ENCODE data around the gene KMT2A. TPM values are rescaled to one million over a fixed set of nuclear protein-coding genes. Genes with fewer than 3 reads are reported as not detected.

Gene KMT2A
- total RNA-seq, 1 donor from 2014 or later: 56.8 TPM

DNA sequence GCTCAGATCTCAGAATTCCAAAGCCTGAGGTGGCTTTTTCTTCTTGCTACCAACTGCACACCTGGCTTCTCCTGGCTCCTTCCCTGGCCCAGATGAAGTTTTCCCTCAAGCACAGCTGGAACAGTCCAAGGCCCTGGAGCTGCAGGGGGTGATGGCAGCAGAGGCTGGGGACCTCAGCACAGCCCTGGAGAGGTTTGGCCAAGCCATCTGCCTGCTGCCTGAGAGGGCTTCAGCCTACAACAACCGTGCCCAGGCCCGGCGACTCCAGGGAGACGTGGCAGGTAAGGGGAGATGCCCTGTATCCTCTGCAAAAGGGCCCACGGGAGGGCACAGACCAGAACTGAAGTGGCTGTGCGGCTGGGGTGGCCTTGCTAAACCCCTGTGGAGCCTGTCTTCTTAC, 92.2 kb downstream of the KMT2A start:
- no peak overlapping the region for H3K4me3 Mint-ChIP-seq (ENCODE audit: unreplicated experiment)
- no peaks in the 10 kb centered on the region for H3K9me3 Mint-ChIP-seq (ENCODE audit: unreplicated experiment)

DNA sequence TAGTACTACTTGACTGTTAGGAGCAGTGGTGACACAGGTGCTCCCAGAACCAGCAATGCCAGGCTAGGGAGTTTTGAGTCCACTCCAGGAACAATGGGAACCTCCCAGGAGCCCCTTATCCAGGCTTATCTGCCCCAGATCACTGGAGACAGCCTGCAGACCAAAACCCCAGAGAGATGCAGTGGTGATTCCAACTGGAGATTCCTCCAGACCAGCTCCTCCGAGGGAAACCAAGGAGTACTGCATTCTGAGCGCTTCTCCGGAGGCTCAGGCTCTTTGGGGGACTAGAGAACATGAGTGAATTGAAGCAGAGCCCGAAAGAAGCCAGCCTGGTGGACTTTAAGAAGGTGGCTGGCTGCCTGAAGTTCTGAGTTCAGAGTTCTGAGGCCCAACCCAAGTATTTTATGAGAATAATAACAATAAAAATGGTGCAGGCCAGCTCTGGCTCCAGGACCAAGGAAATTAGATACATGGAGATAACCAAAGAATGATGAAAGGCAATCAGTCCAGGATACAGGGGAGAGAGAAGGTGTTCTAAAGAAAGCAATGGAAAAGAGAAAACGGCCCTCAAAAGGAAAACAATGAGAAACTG, 93.4 kb downstream of the KMT2A start:
- TF ChIP-seq, protein P1, sequence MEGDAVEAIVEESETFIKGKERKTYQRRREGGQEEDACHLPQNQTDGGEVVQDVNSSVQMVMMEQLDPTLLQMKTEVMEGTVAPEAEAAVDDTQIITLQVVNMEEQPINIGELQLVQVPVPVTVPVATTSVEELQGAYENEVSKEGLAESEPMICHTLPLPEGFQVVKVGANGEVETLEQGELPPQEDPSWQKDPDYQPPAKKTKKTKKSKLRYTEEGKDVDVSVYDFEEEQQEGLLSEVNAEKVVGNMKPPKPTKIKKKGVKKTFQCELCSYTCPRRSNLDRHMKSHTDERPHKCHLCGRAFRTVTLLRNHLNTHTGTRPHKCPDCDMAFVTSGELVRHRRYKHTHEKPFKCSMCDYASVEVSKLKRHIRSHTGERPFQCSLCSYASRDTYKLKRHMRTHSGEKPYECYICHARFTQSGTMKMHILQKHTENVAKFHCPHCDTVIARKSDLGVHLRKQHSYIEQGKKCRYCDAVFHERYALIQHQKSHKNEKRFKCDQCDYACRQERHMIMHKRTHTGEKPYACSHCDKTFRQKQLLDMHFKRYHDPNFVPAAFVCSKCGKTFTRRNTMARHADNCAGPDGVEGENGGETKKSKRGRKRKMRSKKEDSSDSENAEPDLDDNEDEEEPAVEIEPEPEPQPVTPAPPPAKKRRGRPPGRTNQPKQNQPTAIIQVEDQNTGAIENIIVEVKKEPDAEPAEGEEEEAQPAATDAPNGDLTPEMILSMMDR (IDR thresholded peaks at IDR 0.05): no peak
- DNase-seq (ENCODE audit: extremely low spot score, unreplicated experiment): no peak
- peak overlapping the region; percentile 90 for H3K4me3 Mint-ChIP-seq (ENCODE audit: unreplicated experiment)
- H3K9me3 Mint-ChIP-seq (ENCODE audit: unreplicated experiment): no peaks in the 10 kb centered on the region
- H3K27ac Mint-ChIP-seq (ENCODE audit: unreplicated experiment): no peak overlapping the region
- H3K36me3 Mint-ChIP-seq (ENCODE audit: unreplicated experiment): peaks cover 8% of the 10 kb centered on the region
- no peaks in the 10 kb centered on the region for H3K27me3 Mint-ChIP-seq (ENCODE audit: unreplicated experiment)
- peaks cover 22% of the 10 kb centered on the region for H3K4me1 Mint-ChIP-seq (ENCODE audit: unreplicated experiment)

More for the DNA sequence above, 92.2 kb downstream of the KMT2A start:
- peaks cover 22% of the 10 kb centered on the region for H3K4me1 Mint-ChIP-seq (ENCODE audit: unreplicated experiment)
- no peak for DNase-seq (ENCODE audit: extremely low spot score, unreplicated experiment)
- TF ChIP-seq, protein P1 (IDR thresholded peaks at IDR 0.05): no peak
- H3K36me3 Mint-ChIP-seq (ENCODE audit: unreplicated experiment): peaks cover 16% of the 10 kb centered on the region
- no peak overlapping the region for H3K27ac Mint-ChIP-seq (ENCODE audit: unreplicated experiment)
- no peaks in the 10 kb centered on the region for H3K27me3 Mint-ChIP-seq (ENCODE audit: unreplicated experiment)

DNA sequence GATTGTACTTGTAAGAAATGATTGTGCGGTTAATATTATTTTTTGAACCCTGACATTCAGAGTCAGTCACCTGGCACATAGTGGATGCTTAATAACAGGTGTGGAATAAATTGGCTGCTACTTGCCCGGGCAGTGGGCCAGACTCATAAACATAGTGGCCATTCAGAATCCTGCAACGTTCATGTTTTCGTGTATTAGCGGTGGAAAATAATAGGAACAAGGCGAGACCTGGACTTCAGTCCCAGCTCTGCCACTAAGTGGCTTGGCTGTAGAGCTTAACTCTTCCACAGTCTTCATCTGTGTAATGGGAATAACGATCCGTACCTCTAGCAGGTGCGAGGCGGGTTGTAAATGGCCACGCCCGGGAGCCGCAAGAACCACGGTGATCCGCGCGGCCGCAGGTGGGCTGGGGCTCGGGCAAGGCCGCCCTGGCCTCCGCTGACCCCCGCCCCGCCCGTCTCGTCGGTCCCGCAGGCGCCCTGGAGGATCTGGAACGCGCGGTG, 93.9 kb downstream of the KMT2A start:
- peak overlapping the region; percentile 32 for H3K27ac Mint-ChIP-seq (ENCODE audit: unreplicated experiment)

GRCh38 chr11:118530683-118531596, 94.6 kb downstream of the KMT2A start, which contains the start of gene TMEM25:
TMEM25 (plus strand) TSS chr11:118531192; CDS start chr11:118531802, 610 bp downstream.
- Mint-ChIP-seq H3K9me3 (ENCODE audit: unreplicated experiment) (no peaks in the 10 kb centered on the region), H3K4me1 (ENCODE audit: unreplicated experiment) (peaks cover 22% of the 10 kb centered on the region), H3K27ac (ENCODE audit: unreplicated experiment) (peak within 1 kb of the TSS; percentile 60), H3K4me3 (ENCODE audit: unreplicated experiment) (peak within 1 kb of the TSS; percentile 90), H3K36me3 (ENCODE audit: unreplicated experiment) (peaks cover 7% of the 10 kb centered on the region), H3K27me3 (ENCODE audit: unreplicated experiment) (no peaks in the 10 kb centered on the region)
- TF ChIP-seq, protein P1 (IDR thresholded peaks at IDR 0.05): no peak
- DNase-seq (ENCODE audit: extremely low spot score, unreplicated experiment): peak; percentile 87

More for the DNA sequence above, 93.9 kb downstream of the KMT2A start:
- Mint-ChIP-seq H3K27me3 (ENCODE audit: unreplicated experiment) (no peaks in the 10 kb centered on the region), H3K4me3 (ENCODE audit: unreplicated experiment) (peak overlapping the region; percentile 90), H3K4me1 (ENCODE audit: unreplicated experiment) (peaks cover 22% of the 10 kb centered on the region), H3K9me3 (ENCODE audit: unreplicated experiment) (no peaks in the 10 kb centered on the region), H3K36me3 (ENCODE audit: unreplicated experiment) (peaks cover 8% of the 10 kb centered on the region)
- TF ChIP-seq, protein P1 (IDR thresholded peaks at IDR 0.05): no peak
- no peak for DNase-seq (ENCODE audit: extremely low spot score, unreplicated experiment)

Data from osteocyte (in vitro differentiated cells).